IPS-18a (cell line): ENCODE measurements around the gene TIPARP.

Experiments
- H3K27ac ChIP-seq: one replicate; pipeline ENCODE4 v1.5.1; 2013; ENCODE audit warnings: low read length
- H3K27me3 ChIP-seq: one replicate; pipeline ENCODE4 v1.6.1; 2013; ENCODE audit warnings: mild to moderate bottlenecking, low read length; ENCODE audit not compliant: control insufficient read depth, insufficient read depth
- H3K36me3 ChIP-seq: one replicate; pipeline ENCODE4 v1.6.1; 2013; ENCODE audit warnings: low read depth, low read length; ENCODE audit not compliant: control insufficient read depth
- H3K4me1 ChIP-seq: one replicate; pipeline ENCODE4 v1.6.1; 2013; ENCODE audit warnings: low read depth, low read length; ENCODE audit not compliant: control insufficient read depth
- H3K4me3 ChIP-seq: one replicate; pipeline ENCODE4 v1.5.1; 2013; ENCODE audit warnings: low read length
- H3K9ac ChIP-seq: one replicate; pipeline ENCODE4 v1.6.1; 2013; ENCODE audit warnings: mild to moderate bottlenecking, low read length, moderate library complexity
- H3K9me3 ChIP-seq: one replicate; pipeline ENCODE4 v1.6.1; 2013; ENCODE audit warnings: low read depth, low read length; ENCODE audit not compliant: control insufficient read depth

TIPARP gene

DNA sequence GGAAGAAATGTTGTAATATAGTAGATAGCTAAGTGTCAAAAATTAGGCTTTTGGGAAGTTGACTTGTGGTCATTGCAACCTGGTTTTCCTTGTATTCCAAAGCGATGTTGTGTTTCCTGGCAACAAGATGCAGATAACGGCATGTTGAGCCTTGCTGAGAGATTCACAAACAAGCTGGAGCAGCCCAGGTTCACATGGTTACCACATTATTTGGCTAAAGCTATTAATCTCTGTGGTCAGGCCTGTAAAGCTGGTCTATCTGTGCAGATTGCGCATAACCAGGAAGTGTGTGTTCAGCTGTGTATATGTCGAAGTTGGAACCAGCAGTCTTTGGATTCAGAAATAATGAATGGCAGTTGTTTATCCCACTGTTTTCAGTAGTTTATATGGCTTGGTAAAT lies 6.6 kb downstream of the TIPARP start:
- H3K9me3 ChIP-seq, result no peaks in the 10 kb centered on the region
- H3K27me3 ChIP-seq, result peaks cover 6% of the 10 kb centered on the region
- H3K27ac ChIP-seq, result peak overlapping the region; percentile 45
- peak overlapping the region; percentile 33 for H3K9ac ChIP-seq
- H3K4me3 ChIP-seq, result no peak overlapping the region
- H3K4me1 ChIP-seq, result peaks cover 5% of the 10 kb centered on the region
- H3K36me3 ChIP-seq, result peaks cover 16% of the 10 kb centered on the region

DNA sequence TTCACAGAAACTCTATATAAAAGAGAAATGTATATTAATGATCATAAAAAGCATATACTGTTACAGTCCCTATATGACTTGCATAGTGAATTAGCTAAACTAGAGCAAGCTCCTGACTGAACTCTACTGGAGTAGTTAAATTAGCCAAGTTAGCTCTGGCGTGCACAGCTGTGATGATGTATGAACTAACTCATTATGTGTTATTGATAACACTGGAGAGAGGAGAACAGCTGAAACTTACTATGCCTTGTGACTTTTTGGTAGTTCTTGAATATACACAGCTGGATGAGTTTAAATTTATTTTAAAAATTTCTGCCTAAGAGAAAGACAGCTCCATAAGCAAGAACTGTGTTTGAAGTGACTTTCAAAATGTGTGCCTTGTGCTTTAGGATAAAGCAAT lies 8.1 kb downstream of the TIPARP start:
- no peak overlapping the region for H3K4me3 ChIP-seq
- H3K9ac ChIP-seq, result no peak overlapping the region
- H3K27ac ChIP-seq, result no peak overlapping the region
- no peaks in the 10 kb centered on the region for H3K4me1 ChIP-seq
- no peaks in the 10 kb centered on the region for H3K27me3 ChIP-seq
- peaks cover 16% of the 10 kb centered on the region for H3K36me3 ChIP-seq
- no peaks in the 10 kb centered on the region for H3K9me3 ChIP-seq

DNA sequence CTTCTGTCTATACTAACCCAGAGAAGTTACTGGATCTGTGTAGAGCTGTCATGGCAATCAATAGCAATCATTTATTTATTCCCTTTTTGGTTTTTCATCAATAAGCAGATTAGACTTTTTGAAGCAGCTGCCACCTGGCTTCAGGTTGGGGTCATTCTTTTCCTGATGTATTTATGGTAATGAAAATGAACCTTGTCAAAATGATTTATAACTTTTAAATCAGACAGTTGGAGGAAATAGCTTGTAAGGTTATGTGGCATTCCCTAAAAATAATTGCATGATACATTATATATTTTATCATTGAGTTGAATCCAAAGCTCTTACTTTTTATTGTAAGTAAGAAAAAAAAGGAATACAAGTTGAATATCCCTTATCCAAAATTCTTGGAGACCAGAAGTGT lies 8.6 kb downstream of the TIPARP start:
- Histone ChIP-seq H3K27ac (no peak overlapping the region), H3K9ac (no peak overlapping the region), H3K9me3 (no peaks in the 10 kb centered on the region), H3K4me3 (no peak overlapping the region), H3K4me1 (no peaks in the 10 kb centered on the region), H3K36me3 (peaks cover 14% of the 10 kb centered on the region), H3K27me3 (no peaks in the 10 kb centered on the region)

DNA sequence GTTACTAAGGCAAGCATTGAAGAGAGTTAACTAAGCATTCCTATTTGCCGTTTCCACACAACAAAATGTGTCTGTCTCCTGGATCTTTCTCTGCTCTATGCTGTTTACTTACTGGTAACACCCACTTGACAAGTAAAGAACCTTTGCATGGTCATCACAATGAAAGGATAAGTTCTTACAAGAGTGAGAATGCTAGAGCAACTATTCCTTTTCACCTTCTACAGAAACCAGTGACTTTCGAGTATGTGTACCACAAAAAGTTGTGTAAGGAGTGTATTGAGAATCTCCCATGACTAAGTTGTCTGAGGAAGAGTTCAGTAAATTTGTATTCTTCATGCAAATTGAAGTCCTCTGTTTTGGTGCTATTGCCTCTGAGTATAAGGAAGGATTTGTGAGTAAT lies 10.8 kb downstream of the TIPARP start:
- H3K36me3 ChIP-seq, result no peaks in the 10 kb centered on the region
- H3K27ac ChIP-seq, result peak overlapping the region; percentile 26
- H3K4me3 ChIP-seq, result no peak overlapping the region
- no peaks in the 10 kb centered on the region for H3K9me3 ChIP-seq
- no peaks in the 10 kb centered on the region for H3K4me1 ChIP-seq
- H3K9ac ChIP-seq, result no peak overlapping the region
- H3K27me3 ChIP-seq, result no peaks in the 10 kb centered on the region

DNA sequence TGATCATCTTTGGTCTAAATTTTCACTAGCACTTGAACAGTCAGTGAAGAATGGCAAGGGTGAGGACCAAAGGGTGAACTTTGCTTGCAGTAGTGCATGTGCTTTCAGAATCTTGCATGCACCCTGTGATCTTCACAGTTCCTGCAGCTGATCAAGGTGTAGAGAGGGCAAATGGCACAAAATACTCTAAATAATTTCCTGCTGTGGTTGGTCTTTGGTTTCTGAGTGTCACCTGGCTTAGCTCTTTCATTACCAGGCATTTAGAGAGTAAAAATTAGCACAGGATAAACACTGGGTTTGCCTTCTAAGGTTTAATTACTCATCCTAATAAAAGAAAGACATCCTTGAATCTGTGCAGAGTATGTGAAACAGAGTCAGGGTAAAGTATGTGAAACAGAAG lies 11.4 kb downstream of the TIPARP start:
- H3K4me3 ChIP-seq, result no peak overlapping the region

DNA sequence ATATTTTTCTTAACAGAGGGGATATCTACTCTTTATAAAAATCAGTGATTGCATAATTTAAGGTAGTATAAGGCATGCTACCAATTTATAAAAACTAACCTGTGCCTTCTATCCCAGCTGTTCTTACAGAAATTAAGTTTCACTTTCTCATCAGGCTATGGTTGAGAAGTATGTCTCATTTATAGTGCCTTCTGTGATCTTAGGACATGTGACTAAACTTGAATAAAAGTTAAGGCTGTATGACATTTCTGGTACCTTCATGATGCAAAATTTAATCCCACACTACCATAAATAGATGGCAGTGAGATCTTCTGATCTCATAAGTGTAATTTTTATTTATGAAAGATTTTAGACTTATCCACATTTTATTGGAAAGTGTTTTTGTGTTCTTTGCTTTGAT lies 12.6 kb downstream of the TIPARP start:
- no peaks in the 10 kb centered on the region for H3K9me3 ChIP-seq
- H3K4me3 ChIP-seq, result no peak overlapping the region
- H3K36me3 ChIP-seq, result no peaks in the 10 kb centered on the region
- H3K9ac ChIP-seq, result no peak overlapping the region
- H3K27me3 ChIP-seq, result no peaks in the 10 kb centered on the region
- H3K27ac ChIP-seq, result no peak overlapping the region
- no peaks in the 10 kb centered on the region for H3K4me1 ChIP-seq

More for the DNA sequence above, 11.4 kb downstream of the TIPARP start:
- Histone ChIP-seq H3K27me3 (no peaks in the 10 kb centered on the region), H3K4me1 (no peaks in the 10 kb centered on the region), H3K9me3 (no peaks in the 10 kb centered on the region), H3K36me3 (no peaks in the 10 kb centered on the region), H3K27ac (no peak overlapping the region), H3K9ac (no peak overlapping the region)

DNA sequence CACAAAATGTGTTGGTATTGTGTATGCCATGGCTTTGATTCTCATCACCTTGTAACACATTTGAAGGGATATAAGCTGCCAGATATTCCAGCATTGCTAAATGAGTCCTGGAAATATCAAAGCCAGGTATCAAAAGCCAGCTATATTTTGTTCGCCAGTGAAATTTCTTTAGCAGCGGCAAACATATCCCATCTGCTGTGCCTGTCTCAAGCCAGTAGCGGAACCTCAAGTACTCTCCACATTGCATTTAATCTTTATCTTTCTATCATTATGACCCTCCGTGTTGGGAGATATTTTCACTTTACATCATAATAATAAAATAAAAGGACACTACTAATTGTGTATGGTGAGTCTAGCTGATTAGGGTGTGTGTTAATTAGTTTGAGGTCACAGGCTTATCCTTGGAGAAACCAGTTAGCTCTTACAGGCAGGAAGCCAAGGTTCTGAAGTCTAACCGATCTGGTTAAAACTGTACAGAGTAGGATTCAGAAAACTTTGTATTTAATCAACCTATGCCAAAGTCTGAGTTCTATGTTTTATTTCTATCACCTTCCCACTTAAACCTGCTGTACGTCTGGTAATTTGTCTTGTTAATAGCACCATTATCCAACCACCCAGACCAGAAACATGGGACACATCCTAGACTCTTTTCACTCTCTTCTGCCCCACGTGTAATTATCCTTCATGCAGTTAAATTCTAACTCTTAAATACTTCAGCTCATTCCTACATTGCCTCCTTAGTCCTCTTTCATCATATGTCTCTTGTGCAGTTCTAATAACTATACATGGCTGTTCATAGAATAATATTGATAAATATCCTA lies 14.5 kb downstream of the TIPARP start:
- no peak overlapping the region for H3K9ac ChIP-seq
- no peaks in the 10 kb centered on the region for H3K36me3 ChIP-seq
- no peak overlapping the region for H3K4me3 ChIP-seq
- H3K4me1 ChIP-seq, result no peaks in the 10 kb centered on the region
- no peak overlapping the region for H3K27ac ChIP-seq
- no peaks in the 10 kb centered on the region for H3K27me3 ChIP-seq
- H3K9me3 ChIP-seq, result no peaks in the 10 kb centered on the region

DNA sequence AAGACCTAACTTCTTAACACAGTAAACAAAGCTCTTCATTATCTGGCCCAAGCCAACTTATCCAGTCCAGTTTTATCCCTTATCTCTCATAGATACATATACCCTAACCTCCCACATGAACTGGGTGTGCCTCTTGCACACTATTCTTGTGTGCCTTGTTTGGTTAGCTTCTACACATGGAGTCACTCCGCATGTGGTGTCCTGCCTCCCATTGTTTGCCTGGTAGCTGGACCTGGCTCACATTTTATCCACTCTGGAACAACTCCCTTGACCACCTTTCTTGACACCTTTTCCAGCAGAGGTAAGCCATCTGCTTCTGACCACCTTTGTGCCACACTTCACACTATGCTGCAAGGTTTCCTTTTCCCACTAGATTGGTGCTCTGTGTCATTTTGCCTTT lies 15.2 kb downstream of the TIPARP start:
- Histone ChIP-seq H3K9me3 (no peaks in the 10 kb centered on the region), H3K4me3 (no peak overlapping the region), H3K9ac (no peak overlapping the region), H3K27me3 (no peaks in the 10 kb centered on the region), H3K4me1 (no peaks in the 10 kb centered on the region), H3K36me3 (no peaks in the 10 kb centered on the region), H3K27ac (no peak overlapping the region)

DNA sequence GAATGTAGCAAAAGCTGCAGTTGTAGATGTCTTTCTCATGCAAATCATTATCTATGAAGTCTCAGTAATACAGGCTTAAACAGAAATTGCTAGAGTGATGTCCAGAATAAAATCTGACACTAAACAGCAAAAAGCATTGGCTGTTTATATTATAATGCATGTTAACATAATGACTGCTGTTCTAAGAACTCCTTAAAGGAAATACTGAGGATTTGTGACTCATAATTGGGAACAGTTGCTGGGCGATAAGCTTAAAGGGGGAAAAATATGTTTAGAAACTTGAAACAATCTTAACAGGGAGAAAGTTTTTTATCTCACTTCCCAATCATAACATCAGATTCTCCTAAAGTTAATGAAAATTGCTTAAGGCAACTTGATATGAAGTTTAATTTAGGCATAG lies 17.5 kb downstream of the TIPARP start:
- Histone ChIP-seq H3K4me1 (no peaks in the 10 kb centered on the region), H3K4me3 (no peak overlapping the region), H3K27me3 (no peaks in the 10 kb centered on the region), H3K36me3 (peaks cover 14% of the 10 kb centered on the region), H3K9ac (no peak overlapping the region), H3K27ac (no peak overlapping the region), H3K9me3 (no peaks in the 10 kb centered on the region)

DNA sequence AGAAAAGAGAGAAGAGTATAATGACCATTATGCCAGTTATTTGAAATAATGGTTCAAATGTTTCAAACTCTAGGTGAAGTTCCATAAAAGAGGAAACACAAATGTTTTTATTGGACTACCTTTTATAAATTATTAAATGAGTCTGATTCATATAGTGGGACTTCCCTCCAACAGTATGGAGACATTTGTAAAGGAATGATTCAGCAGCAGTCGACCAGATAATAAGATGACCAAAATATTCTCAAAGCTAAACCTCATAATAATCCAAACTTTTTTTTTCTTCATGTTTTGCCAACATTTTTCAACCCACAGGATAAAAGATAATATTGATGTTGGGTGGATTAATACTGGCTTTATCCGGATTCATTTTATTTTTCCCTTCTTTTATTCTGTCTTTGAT lies 18.8 kb downstream of the TIPARP start:
- peaks cover 14% of the 10 kb centered on the region for H3K36me3 ChIP-seq
- no peaks in the 10 kb centered on the region for H3K4me1 ChIP-seq
- no peak overlapping the region for H3K4me3 ChIP-seq
- H3K9ac ChIP-seq, result no peak overlapping the region
- H3K27ac ChIP-seq, result no peak overlapping the region
- no peaks in the 10 kb centered on the region for H3K9me3 ChIP-seq
- H3K27me3 ChIP-seq, result no peaks in the 10 kb centered on the region

DNA sequence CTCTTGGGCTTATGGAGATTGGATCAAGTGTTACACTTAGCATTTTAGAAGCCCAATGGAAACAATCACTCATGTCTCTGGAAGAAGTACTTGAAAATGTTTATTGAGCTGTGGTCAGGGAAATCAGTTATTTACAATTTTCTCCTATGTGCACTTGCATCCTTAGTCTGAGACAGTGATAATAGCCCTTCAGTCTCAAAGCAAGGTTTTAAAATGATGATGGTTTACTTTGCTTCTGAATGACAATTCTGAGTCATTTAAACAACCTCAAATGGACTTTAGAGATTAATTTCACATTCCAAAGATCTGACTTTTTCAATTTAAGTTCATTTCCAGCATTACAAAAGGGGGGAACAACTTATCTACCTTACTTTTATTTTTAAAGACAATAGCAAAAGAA lies 20.1 kb downstream of the TIPARP start:
- Histone ChIP-seq H3K4me3 (no peak overlapping the region), H3K36me3 (peaks cover 16% of the 10 kb centered on the region), H3K27ac (no peak overlapping the region), H3K9ac (no peak overlapping the region), H3K9me3 (no peaks in the 10 kb centered on the region), H3K27me3 (no peaks in the 10 kb centered on the region), H3K4me1 (no peaks in the 10 kb centered on the region)

DNA sequence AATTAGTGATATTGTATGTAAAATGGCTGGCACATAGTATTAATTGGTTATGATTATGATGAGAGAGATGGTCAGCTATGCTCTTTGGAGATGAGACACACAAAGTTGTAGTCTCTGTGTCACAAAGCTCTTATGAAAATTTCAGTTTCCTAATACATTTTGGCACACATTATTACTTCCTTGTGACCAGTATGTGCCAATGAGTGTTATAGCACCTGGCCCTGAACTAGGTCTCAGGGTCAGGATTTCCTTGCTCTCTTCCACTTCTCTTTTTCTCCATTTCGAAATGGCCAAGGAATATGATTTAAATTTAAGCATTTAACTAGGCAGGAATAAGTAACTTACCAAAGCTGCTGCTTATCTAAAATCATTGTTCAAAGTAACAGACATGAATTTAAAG lies 28.0 kb downstream of the TIPARP start:
- H3K27ac ChIP-seq, result no peak overlapping the region
- no peaks in the 10 kb centered on the region for H3K9me3 ChIP-seq
- H3K36me3 ChIP-seq, result peaks cover 22% of the 10 kb centered on the region
- H3K9ac ChIP-seq, result no peak overlapping the region
- no peaks in the 10 kb centered on the region for H3K27me3 ChIP-seq
- H3K4me1 ChIP-seq, result no peaks in the 10 kb centered on the region
- H3K4me3 ChIP-seq, result no peak overlapping the region
